Brain microvascular endothelial cell (primary cell): Measurements from ENCODE around the gene TMEM35A.
"Not testable (repeated sequence)": the region's sequence is repeated elsewhere in the genome, so short reads cannot be mapped to it uniquely, and the experiment has no call there.

Source experiments
- DNase-seq: peaks from one replicate; pipeline ENCODE4 v3.0.0-alpha.2; 2020
- H3K27ac ChIP-seq: fragments of 250-450 bp; sonication (Bioruptor Pico); 2 replicates; pipeline ENCODE4 v1.5.1; 2020; ENCODE audit warnings: mild to moderate bottlenecking, moderate library complexity
- H3K27me3 ChIP-seq: fragments of 250-450 bp; sonication (Bioruptor Pico); replicated peaks from 2 replicates; pipeline ENCODE4 v1.5.1; 2020; ENCODE audit warnings: mild to moderate bottlenecking
- H3K36me3 ChIP-seq: fragments of 250-450 bp; sonication (Bioruptor Pico); replicated peaks from 2 replicates; pipeline ENCODE4 v1.5.1; 2020; ENCODE audit warnings: mild to moderate bottlenecking
- H3K4me3 ChIP-seq: 2 replicates; pipeline ENCODE4 v1.5.1; 2011; ENCODE audit warnings: low read depth, mild to moderate bottlenecking, control low read depth, low read length, moderate library complexity
- in situ Hi-C: cut with HindIII; loops from 2 replicates; pipeline ENCODE4 v1.10.0; 2017; ENCODE audit warnings: low sequenced_read_pairs, low pct_ligation_motif_present
- TF ChIP-seq, protein P1 (sequence below): IDR thresholded peaks from 2 replicates; pipeline ENCODE4 v1.5.1; 2011; ENCODE audit warnings: low read depth, mild to moderate bottlenecking, moderate library complexity, low read length, control low read depth, inconsistent platforms; ENCODE audit errors: missing control alignments

TMEM35A gene

DNA sequence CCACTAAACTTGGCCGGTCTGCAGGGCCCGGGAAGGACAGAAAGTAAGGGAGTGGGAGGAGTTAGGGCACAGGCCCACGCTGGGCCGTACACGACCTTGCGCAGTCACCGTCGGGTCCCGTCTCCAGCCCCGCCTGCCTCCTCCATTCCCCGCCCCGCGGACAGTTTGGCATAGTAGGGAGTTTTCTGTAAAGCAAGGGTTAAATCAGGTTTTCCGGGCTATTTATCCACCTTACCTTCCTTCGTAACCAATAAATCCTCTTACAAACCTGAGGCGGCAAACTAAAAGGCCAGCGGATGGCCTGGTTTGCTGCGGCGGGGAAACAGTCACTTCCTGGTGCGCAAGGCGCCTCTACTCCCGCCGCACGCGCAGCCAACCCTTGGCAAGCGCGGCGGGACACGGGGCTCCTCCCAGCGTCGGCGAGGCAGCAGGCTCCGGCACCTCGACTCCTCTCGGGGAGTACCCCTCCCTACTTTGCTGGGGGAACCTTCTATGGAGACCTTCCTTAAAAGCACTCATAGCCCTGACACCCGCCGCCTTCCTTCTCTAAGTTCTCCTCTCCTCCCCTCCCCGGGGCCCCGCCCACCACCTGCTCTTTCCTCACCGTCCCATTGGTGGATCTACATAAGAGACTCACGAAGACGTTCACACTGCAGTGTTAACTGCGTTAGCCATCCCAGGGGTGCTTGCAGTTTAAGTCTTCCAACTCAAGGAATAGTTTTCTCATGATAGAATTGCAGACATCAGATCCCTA lies 27.0 kb upstream of the TMEM35A start, which contains the start of gene TRMT2B:
TRMT2B (minus strand) TSS at position 563 of the 754 bp plus-strand sequence. CDS start 9,822 bp downstream, outside the sequence.
- peak; percentile 57 for DNase-seq
- H3K27ac ChIP-seq, result peak within 1 kb of the TSS; percentile 57
- in situ Hi-C loops, result no loop called here
- no peaks in the 10 kb centered on the region for H3K36me3 ChIP-seq
- peak within 1 kb of the TSS; percentile 63 for H3K4me3 ChIP-seq
- H3K27me3 ChIP-seq, result no peaks in the 10 kb centered on the region
- TF ChIP-seq, protein P1, sequence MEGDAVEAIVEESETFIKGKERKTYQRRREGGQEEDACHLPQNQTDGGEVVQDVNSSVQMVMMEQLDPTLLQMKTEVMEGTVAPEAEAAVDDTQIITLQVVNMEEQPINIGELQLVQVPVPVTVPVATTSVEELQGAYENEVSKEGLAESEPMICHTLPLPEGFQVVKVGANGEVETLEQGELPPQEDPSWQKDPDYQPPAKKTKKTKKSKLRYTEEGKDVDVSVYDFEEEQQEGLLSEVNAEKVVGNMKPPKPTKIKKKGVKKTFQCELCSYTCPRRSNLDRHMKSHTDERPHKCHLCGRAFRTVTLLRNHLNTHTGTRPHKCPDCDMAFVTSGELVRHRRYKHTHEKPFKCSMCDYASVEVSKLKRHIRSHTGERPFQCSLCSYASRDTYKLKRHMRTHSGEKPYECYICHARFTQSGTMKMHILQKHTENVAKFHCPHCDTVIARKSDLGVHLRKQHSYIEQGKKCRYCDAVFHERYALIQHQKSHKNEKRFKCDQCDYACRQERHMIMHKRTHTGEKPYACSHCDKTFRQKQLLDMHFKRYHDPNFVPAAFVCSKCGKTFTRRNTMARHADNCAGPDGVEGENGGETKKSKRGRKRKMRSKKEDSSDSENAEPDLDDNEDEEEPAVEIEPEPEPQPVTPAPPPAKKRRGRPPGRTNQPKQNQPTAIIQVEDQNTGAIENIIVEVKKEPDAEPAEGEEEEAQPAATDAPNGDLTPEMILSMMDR, result no peak

DNA sequence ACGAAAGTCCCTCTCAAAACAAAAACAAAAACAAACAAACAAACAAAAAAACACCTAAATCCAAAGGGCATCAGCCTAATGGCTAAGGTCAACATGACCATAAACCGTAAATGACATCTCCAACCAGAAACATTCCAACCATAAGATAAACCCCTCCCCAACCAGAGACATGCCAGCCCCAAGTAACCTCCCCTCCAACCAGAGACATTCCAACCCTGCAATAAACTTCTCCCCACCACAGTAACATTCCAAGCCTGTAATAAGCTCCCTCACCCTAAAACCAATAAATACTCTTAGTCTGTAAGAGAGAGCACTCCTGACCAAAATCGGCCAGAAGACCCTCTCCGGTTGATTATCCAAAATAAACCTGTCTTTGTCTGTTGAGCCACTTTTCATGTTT lies 22.1 kb upstream of the TMEM35A start:
- H3K27me3 ChIP-seq, in situ Hi-C loops, H3K36me3 ChIP-seq, H3K4me3 ChIP-seq: not testable (repeated sequence)
- peak overlapping the region; percentile 66 for H3K27ac ChIP-seq
- peak; percentile 3 for DNase-seq

DNA sequence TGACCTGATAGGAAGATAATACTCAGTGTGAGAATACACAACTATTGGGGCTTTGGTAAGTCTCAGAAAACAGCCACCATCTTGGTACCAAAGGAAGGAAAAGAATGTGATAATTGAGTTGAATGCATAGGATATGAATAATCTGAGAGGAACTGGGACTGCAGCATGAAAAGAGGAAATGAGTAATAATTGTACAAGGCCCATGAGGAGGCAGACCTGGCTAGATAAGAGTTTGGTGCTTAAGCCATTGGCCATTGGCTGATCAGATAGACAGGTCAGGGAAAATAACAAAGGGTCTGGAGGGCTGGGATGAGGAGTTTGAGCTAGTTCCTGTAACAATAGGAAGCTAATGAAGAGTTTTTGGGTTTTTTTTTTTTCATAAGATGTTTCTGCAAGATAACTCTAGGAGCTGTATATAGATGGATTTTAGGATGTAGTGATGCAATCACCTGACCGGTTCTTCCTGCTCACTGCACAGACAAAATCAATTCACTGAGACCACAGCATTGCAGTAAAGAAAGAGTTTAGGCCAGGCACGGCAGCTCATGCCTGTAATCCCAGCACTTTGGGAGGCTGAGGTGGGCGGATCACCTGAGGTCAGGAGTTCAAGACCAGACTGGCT lies 21.5 kb upstream of the TMEM35A start:
- Histone ChIP-seq H3K27ac (peak overlapping the region; percentile 66), H3K4me3 (no peak overlapping the region), H3K27me3 (no peaks in the 10 kb centered on the region), H3K36me3 (no peaks in the 10 kb centered on the region)
- TF ChIP-seq, protein P1, result no peak
- DNase-seq, result peak; percentile 64
- in situ Hi-C loops, result no loop called here

DNA sequence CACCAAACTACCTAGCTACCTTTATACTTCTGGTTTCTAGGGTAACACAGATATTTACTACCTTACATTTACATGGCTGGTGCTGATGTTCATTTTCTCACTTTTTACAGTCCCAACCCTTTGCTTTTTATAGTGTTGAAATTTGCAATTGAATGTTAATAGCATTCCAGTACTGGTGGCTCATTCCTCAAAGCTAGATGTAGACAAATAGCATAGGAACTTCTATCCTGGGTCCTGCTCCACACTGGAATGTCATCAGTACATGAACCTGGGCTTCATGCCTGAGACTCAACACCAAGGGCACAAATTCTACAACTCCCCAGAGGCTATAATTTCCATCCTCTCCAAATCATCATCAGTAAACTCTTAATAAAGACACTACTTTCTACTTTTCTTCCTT lies 16.5 kb upstream of the TMEM35A start:
- H3K4me3 ChIP-seq, result no peak overlapping the region
- in situ Hi-C loops, result no loop called here
- H3K36me3 ChIP-seq, result no peaks in the 10 kb centered on the region
- H3K27ac ChIP-seq, result no peak overlapping the region
- DNase-seq, result no peak
- TF ChIP-seq, protein P1, result no peak
- no peaks in the 10 kb centered on the region for H3K27me3 ChIP-seq

- DNase-seq, result no peak
Measured at GRCh38 chrX:101071582-101071981, 7.1 kb upstream of the TMEM35A start.

GRCh38 chrX:101079736-101080270 lies 1.1 kb downstream of the TMEM35A start:
- H3K4me3 ChIP-seq, result peak overlapping the region; percentile 62
- H3K27me3 ChIP-seq, result no peaks in the 10 kb centered on the region
- TF ChIP-seq, protein P1, result no peak
- no peak for DNase-seq
- in situ Hi-C loops, result no loop called here
- H3K36me3 ChIP-seq, result no peaks in the 10 kb centered on the region
- H3K27ac ChIP-seq, result no peak overlapping the region

More at GRCh38 chrX:101071582-101071981, 7.1 kb upstream of the TMEM35A start:
- TF ChIP-seq, protein P1, result no peak
- Histone ChIP-seq H3K36me3 (no peaks in the 10 kb centered on the region), H3K27ac (no peak overlapping the region), H3K27me3 (no peaks in the 10 kb centered on the region), H3K4me3 (no peak overlapping the region)
- in situ Hi-C loops, result no loop called here
